Mesendoderm (in vitro differentiated cells): ENCODE measurements around the gene SLC35F1.

Source experiments
- DNase-seq: peaks from one replicate; pipeline ENCODE4 v3.0.0; 2013
- H2AK5ac ChIP-seq: 2 replicates; pipeline ENCODE4 v1.6.1; 2013; ENCODE audit warnings: low read length, inconsistent platforms
- H2BK120ac ChIP-seq: 2 replicates; pipeline ENCODE4 v1.6.1; 2013; ENCODE audit warnings: low read depth, mild to moderate bottlenecking, low read length, moderate library complexity, mixed read lengths
- H2BK15ac ChIP-seq: replicated peaks from 2 replicates; pipeline ENCODE4 v1.6.1; 2013; ENCODE audit warnings: low read depth, mild to moderate bottlenecking, moderate library complexity
- H2BK5ac ChIP-seq: 2 replicates; pipeline ENCODE4 v1.6.1; 2013; ENCODE audit warnings: low read length, inconsistent platforms
- H3K18ac ChIP-seq: 2 replicates; pipeline ENCODE4 v1.6.1; 2013; ENCODE audit warnings: mild to moderate bottlenecking, low read length, mixed read lengths
- H3K23ac ChIP-seq: one replicate; pipeline ENCODE4 v1.6.1; 2013; ENCODE audit warnings: low read length
- H3K27ac ChIP-seq: 2 replicates; pipeline ENCODE4 v1.5.1; 2013; ENCODE audit warnings: low read depth, mild to moderate bottlenecking, inconsistent platforms, low read length, moderate library complexity
- H3K27me3 ChIP-seq: 2 replicates; pipeline ENCODE4 v1.6.1; 2013; ENCODE audit warnings: low read length, control low read depth, mild to moderate bottlenecking, inconsistent platforms; ENCODE audit not compliant: insufficient read depth, poor library complexity
- H3K36me3 ChIP-seq: 2 replicates; pipeline ENCODE4 v1.6.1; 2013; ENCODE audit warnings: low read length, inconsistent platforms; ENCODE audit not compliant: control insufficient read depth, insufficient read depth
- H3K4ac ChIP-seq: one replicate; pipeline ENCODE4 v1.6.1; 2013; ENCODE audit warnings: low read depth, mild to moderate bottlenecking, low read length, moderate library complexity
- H3K4me1 ChIP-seq: 2 replicates; pipeline ENCODE4 v1.6.1; 2013; ENCODE audit warnings: low read depth, low read length, inconsistent platforms; ENCODE audit not compliant: control insufficient read depth
- H3K4me2 ChIP-seq: 2 replicates; pipeline ENCODE4 v1.6.1; 2013; ENCODE audit warnings: low read length
- H3K4me3 ChIP-seq: 2 replicates; pipeline ENCODE4 v1.5.1; 2013; ENCODE audit warnings: mild to moderate bottlenecking, low read length
- H3K56ac ChIP-seq: one replicate; pipeline ENCODE4 v1.6.1; 2013; ENCODE audit warnings: low read length
- H3K79me1 ChIP-seq: 2 replicates; pipeline ENCODE4 v1.6.1; 2013; ENCODE audit warnings: low read length, inconsistent platforms
- H3K79me2 ChIP-seq: 2 replicates; pipeline ENCODE4 v1.6.1; 2013; ENCODE audit warnings: mild to moderate bottlenecking, low read length; ENCODE audit not compliant: control insufficient read depth, insufficient read depth
- H3K9ac ChIP-seq: 2 replicates; pipeline ENCODE4 v1.6.1; 2013; ENCODE audit warnings: low read length, inconsistent platforms
- H4K5ac ChIP-seq: one replicate; pipeline ENCODE4 v1.6.1; 2013; ENCODE audit warnings: low read length
- H4K8ac ChIP-seq: one replicate; pipeline ENCODE4 v1.6.1; 2013; ENCODE audit warnings: low read depth, mild to moderate bottlenecking, control low read depth, low read length, moderate library complexity
- WGBS: extraction: QIAGEN DNeasy Blood & Tissue Kit; methylation state at CpG from one replicate; pipeline ENCODE4 v1.1.7; 2013; ENCODE audit warnings: low lambda C conversion rate, missing lambda C conversion rate; ENCODE audit not compliant: insufficient coverage; ENCODE audit errors: extremely low coverage; 5-methylcytosine and 5-hydroxymethylcytosine counted together

SLC35F1 gene

DNA sequence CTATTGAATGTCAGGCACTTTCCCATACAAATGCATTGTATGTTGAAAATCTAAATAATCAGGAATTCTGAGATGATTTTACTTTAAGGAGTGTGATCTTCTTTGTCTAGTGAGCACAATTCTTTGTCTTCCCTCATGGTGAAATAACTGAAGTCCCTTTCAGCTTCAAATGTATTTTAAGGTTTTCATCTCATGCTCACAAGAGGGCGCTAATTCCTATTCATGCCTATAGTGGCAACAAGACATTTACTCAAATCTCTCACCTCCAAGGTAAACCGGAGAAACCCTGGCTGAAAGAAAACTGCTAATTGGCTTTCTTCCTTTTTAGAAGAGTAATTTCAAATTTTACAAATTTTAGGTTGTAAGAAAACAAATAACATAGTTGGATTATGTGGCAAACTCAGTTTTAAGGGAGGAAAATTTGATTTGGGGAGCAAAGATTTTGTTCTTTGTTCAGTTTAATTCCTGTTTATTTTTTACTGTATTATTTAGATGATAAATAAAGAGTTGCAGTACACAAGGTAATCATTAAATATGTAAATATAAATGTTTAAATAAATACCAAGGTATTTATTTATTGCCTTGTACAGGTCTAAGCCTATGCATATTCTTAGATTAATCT lies 69.1 kb downstream of the SLC35F1 start:
- no CpG with 5 or more reads among the region's 2 CpGs for WGBS
- no peak overlapping the region for H4K8ac ChIP-seq
- no peak overlapping the region for H2BK120ac ChIP-seq
- H3K4ac ChIP-seq = no peak overlapping the region
- H3K9ac ChIP-seq = no peak overlapping the region
- H3K27me3 ChIP-seq = no peaks in the 10 kb centered on the region
- no peaks in the 10 kb centered on the region for H3K79me2 ChIP-seq
- peak; percentile 83 for DNase-seq
- H3K4me3 ChIP-seq = no peak overlapping the region
- H3K79me1 ChIP-seq = no peaks in the 10 kb centered on the region
- H3K23ac ChIP-seq = no peak overlapping the region
- H2BK5ac ChIP-seq = no peak overlapping the region
- no peaks in the 10 kb centered on the region for H3K4me1 ChIP-seq
- no peak overlapping the region for H2BK15ac ChIP-seq
- H3K18ac ChIP-seq = no peak overlapping the region
- H3K56ac ChIP-seq = no peak overlapping the region
- H3K36me3 ChIP-seq = no peaks in the 10 kb centered on the region
- no peak overlapping the region for H3K4me2 ChIP-seq
- no peak overlapping the region for H4K5ac ChIP-seq
- H2AK5ac ChIP-seq = no peak overlapping the region
- H3K27ac ChIP-seq = no peak overlapping the region

- no peaks in the 10 kb centered on the region for H3K36me3 ChIP-seq
- H3K27me3 ChIP-seq = no peaks in the 10 kb centered on the region
- peaks cover 1% of the 10 kb centered on the region for H3K4me1 ChIP-seq
- no peak overlapping the region for H3K56ac ChIP-seq
- no peak overlapping the region for H2BK15ac ChIP-seq
- no peak overlapping the region for H2BK5ac ChIP-seq
- no peaks in the 10 kb centered on the region for H3K79me2 ChIP-seq
- H4K8ac ChIP-seq = no peak overlapping the region
- H2AK5ac ChIP-seq = no peak overlapping the region
- H3K4me3 ChIP-seq = no peak overlapping the region
- no peak overlapping the region for H2BK120ac ChIP-seq
- no peaks in the 10 kb centered on the region for H3K79me1 ChIP-seq
- H3K18ac ChIP-seq = no peak overlapping the region
- no peak overlapping the region for H4K5ac ChIP-seq
- no peak overlapping the region for H3K9ac ChIP-seq
- H3K23ac ChIP-seq = no peak overlapping the region
- no CpG with 5 or more reads among the region's 1 CpG for WGBS
- no peak for DNase-seq
- H3K4ac ChIP-seq = no peak overlapping the region
- no peak overlapping the region for H3K27ac ChIP-seq
- H3K4me2 ChIP-seq = no peak overlapping the region
Measured at GRCh38 chr6:117985916-117986315, 78.9 kb downstream of the SLC35F1 start.

DNA sequence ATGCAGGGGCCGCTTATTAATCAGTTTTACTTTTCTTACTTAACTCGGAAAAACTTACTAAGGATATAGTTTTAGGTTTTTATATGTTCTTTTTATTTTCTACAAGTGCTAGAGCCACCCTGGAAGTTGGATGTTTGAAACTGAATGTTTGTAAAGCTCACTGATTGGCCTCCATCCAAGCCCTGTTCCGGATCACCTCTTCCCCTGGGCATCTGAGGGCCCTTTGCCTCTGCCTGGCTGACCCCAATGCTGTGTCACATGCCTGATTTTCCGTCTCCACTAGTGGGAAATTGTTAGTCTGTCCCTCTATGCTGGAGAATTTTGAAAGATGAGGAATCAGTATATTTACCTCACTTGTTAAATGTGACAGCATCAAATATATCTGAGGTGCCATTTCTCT lies 79.3 kb downstream of the SLC35F1 start:
- Histone ChIP-seq H3K56ac (no peak overlapping the region), H4K5ac (no peak overlapping the region), H3K18ac (no peak overlapping the region), H2BK15ac (no peak overlapping the region), H3K23ac (no peak overlapping the region), H3K79me2 (no peaks in the 10 kb centered on the region), H3K36me3 (no peaks in the 10 kb centered on the region), H2BK120ac (no peak overlapping the region), H2BK5ac (no peak overlapping the region), H3K4me3 (no peak overlapping the region), H3K4me1 (peaks cover 1% of the 10 kb centered on the region), H3K27me3 (no peaks in the 10 kb centered on the region), H3K4me2 (no peak overlapping the region), H2AK5ac (no peak overlapping the region), H3K27ac (no peak overlapping the region), H3K9ac (no peak overlapping the region), H4K8ac (peak overlapping the region; percentile 65), H3K79me1 (no peaks in the 10 kb centered on the region), H3K4ac (no peak overlapping the region)
- DNase-seq = no peak
- WGBS = no CpG with 5 or more reads among the region's 4 CpGs

- H3K56ac ChIP-seq = no peak overlapping the region
- H3K79me2 ChIP-seq = no peaks in the 10 kb centered on the region
- no peak overlapping the region for H3K23ac ChIP-seq
- no peak overlapping the region for H2BK120ac ChIP-seq
- H3K4me1 ChIP-seq = peaks cover 1% of the 10 kb centered on the region
- H3K27ac ChIP-seq = no peak overlapping the region
- H2BK15ac ChIP-seq = no peak overlapping the region
- H2AK5ac ChIP-seq = no peak overlapping the region
- H3K9ac ChIP-seq = no peak overlapping the region
- H3K27me3 ChIP-seq = no peaks in the 10 kb centered on the region
- no peak for DNase-seq
- no CpG with 5 or more reads among the region's 3 CpGs for WGBS
- H3K4ac ChIP-seq = no peak overlapping the region
- H4K5ac ChIP-seq = no peak overlapping the region
- no peak overlapping the region for H2BK5ac ChIP-seq
- H3K4me2 ChIP-seq = no peak overlapping the region
- H3K79me1 ChIP-seq = no peaks in the 10 kb centered on the region
- no peaks in the 10 kb centered on the region for H3K36me3 ChIP-seq
- H3K18ac ChIP-seq = no peak overlapping the region
- no peak overlapping the region for H3K4me3 ChIP-seq
- H4K8ac ChIP-seq = no peak overlapping the region
Measured at GRCh38 chr6:117989086-117989485, 82.0 kb downstream of the SLC35F1 start.

GRCh38 chr6:117990151-117990550 lies 83.1 kb downstream of the SLC35F1 start:
- no peak overlapping the region for H2BK120ac ChIP-seq
- H3K36me3 ChIP-seq = no peaks in the 10 kb centered on the region
- no peak overlapping the region for H3K9ac ChIP-seq
- H2AK5ac ChIP-seq = no peak overlapping the region
- WGBS = no CpG with 5 or more reads among the region's 1 CpG
- no peak overlapping the region for H3K4ac ChIP-seq
- H3K4me3 ChIP-seq = no peak overlapping the region
- no peak overlapping the region for H3K18ac ChIP-seq
- peak; percentile 70 for DNase-seq
- H3K79me2 ChIP-seq = no peaks in the 10 kb centered on the region
- no peak overlapping the region for H3K23ac ChIP-seq
- no peak overlapping the region for H3K27ac ChIP-seq
- H4K8ac ChIP-seq = no peak overlapping the region
- H3K27me3 ChIP-seq = no peaks in the 10 kb centered on the region
- H3K56ac ChIP-seq = no peak overlapping the region
- H3K4me1 ChIP-seq = peaks cover 1% of the 10 kb centered on the region
- H2BK5ac ChIP-seq = no peak overlapping the region
- no peak overlapping the region for H2BK15ac ChIP-seq
- no peaks in the 10 kb centered on the region for H3K79me1 ChIP-seq
- H3K4me2 ChIP-seq = no peak overlapping the region
- H4K5ac ChIP-seq = no peak overlapping the region

GRCh38 chr6:117992856-117993255 lies 85.8 kb downstream of the SLC35F1 start:
- H2BK15ac ChIP-seq = no peak overlapping the region
- H3K9ac ChIP-seq = no peak overlapping the region
- no peak overlapping the region for H2AK5ac ChIP-seq
- H3K4me2 ChIP-seq = no peak overlapping the region
- no peaks in the 10 kb centered on the region for H3K79me1 ChIP-seq
- H3K27me3 ChIP-seq = no peaks in the 10 kb centered on the region
- H4K8ac ChIP-seq = no peak overlapping the region
- no peak overlapping the region for H4K5ac ChIP-seq
- H3K56ac ChIP-seq = no peak overlapping the region
- no peak overlapping the region for H3K4me3 ChIP-seq
- no peak overlapping the region for H2BK120ac ChIP-seq
- no peaks in the 10 kb centered on the region for H3K36me3 ChIP-seq
- no peak overlapping the region for H3K4ac ChIP-seq
- H3K23ac ChIP-seq = no peak overlapping the region
- no peak for DNase-seq
- no peak overlapping the region for H3K18ac ChIP-seq
- H3K79me2 ChIP-seq = no peaks in the 10 kb centered on the region
- H3K27ac ChIP-seq = no peak overlapping the region
- no CpG with 5 or more reads among the region's 1 CpG for WGBS
- H3K4me1 ChIP-seq = peaks cover 1% of the 10 kb centered on the region
- H2BK5ac ChIP-seq = no peak overlapping the region
